H9 (cell line): ENCODE data around the gene RAB1A. TPM values are rescaled to one million over a fixed set of nuclear protein-coding genes. Genes with fewer than 3 reads are reported as not detected.

Experiments
- DNase-seq: peaks from one replicate; pipeline ENCODE4 v3.0.0-alpha.2; 2017
- H2AFZ ChIP-seq: one replicate; pipeline ENCODE4 v1.6.1; 2013; ENCODE audit warnings: mild to moderate bottlenecking, low read length, control low read depth, moderate library complexity
- H2AK5ac ChIP-seq: 2 replicates; pipeline ENCODE4 v1.6.1; 2013; ENCODE audit warnings: low read length, control low read depth, mixed read lengths; ENCODE audit not compliant: insufficient read length
- H2BK120ac ChIP-seq: one replicate; pipeline ENCODE4 v1.6.1; 2013; ENCODE audit warnings: low read depth, mild to moderate bottlenecking, low read length, control low read depth, inconsistent platforms; ENCODE audit not compliant: poor library complexity, severe bottlenecking
- H2BK12ac ChIP-seq: 2 replicates; pipeline ENCODE4 v1.6.1; 2013; ENCODE audit warnings: low read length, control low read depth, mixed read lengths, low read depth; ENCODE audit not compliant: insufficient read length
- H2BK15ac ChIP-seq: 2 replicates; pipeline ENCODE4 v1.6.1; 2013; ENCODE audit warnings: low read depth, low read length, control low read depth
- H2BK20ac ChIP-seq: one replicate; pipeline ENCODE4 v1.6.1; 2013; ENCODE audit warnings: low read depth, mild to moderate bottlenecking, low read length, control low read depth, inconsistent platforms; ENCODE audit not compliant: poor library complexity, severe bottlenecking
- H2BK5ac ChIP-seq: 2 replicates; pipeline ENCODE4 v1.6.1; 2013; ENCODE audit warnings: low read length, control low read depth, mixed read lengths; ENCODE audit not compliant: insufficient read length
- H3K14ac ChIP-seq: 2 replicates; pipeline ENCODE4 v1.6.1; 2013; ENCODE audit warnings: low read length, control low read depth; ENCODE audit not compliant: insufficient read depth
- H3K18ac ChIP-seq: 2 replicates; pipeline ENCODE4 v1.6.1; 2013; ENCODE audit warnings: low read depth, mild to moderate bottlenecking, mixed read lengths, low read length, control low read depth; ENCODE audit not compliant: insufficient read length
- H3K23ac ChIP-seq: 2 replicates; pipeline ENCODE4 v1.6.1; 2013; ENCODE audit warnings: low read length, control low read depth, mixed read lengths, low read depth; ENCODE audit not compliant: insufficient read length
- H3K23me2 ChIP-seq: 2 replicates; pipeline ENCODE4 v1.6.1; 2013; ENCODE audit warnings: low read depth, mild to moderate bottlenecking, mixed read lengths, low read length, control low read depth; ENCODE audit not compliant: insufficient read length, poor library complexity, severe bottlenecking
- H3K27ac ChIP-seq: 2 replicates; pipeline ENCODE4 v1.5.1; 2013; ENCODE audit warnings: low read length, control low read depth, mixed read lengths, low read depth; ENCODE audit not compliant: insufficient read length
- H3K27me3 ChIP-seq: 2 replicates; pipeline ENCODE4 v1.6.1; 2013; ENCODE audit warnings: low read length, control low read depth, inconsistent platforms; ENCODE audit not compliant: insufficient read depth
- H3K4ac ChIP-seq: 2 replicates; pipeline ENCODE4 v1.6.1; 2013; ENCODE audit warnings: low read depth, mild to moderate bottlenecking, control low read depth, inconsistent platforms, low read length, moderate library complexity
- H3K4me1 ChIP-seq: 2 replicates; pipeline ENCODE4 v1.6.1; 2013; ENCODE audit warnings: low read length, control low read depth, inconsistent platforms; ENCODE audit not compliant: insufficient read depth
- H3K4me2 ChIP-seq: 2 replicates; pipeline ENCODE4 v1.6.1; 2013; ENCODE audit warnings: low read length, control low read depth, mixed read lengths; ENCODE audit not compliant: insufficient read length, insufficient read depth
- H3K56ac ChIP-seq: 2 replicates; pipeline ENCODE4 v1.6.1; 2013; ENCODE audit warnings: low read depth, mild to moderate bottlenecking, mixed read lengths, low read length, control low read depth; ENCODE audit not compliant: insufficient read length
- H3K79me1 ChIP-seq: 2 replicates; pipeline ENCODE4 v1.6.1; 2013; ENCODE audit warnings: low read depth, mild to moderate bottlenecking, moderate library complexity, low read length, control low read depth, inconsistent platforms; ENCODE audit not compliant: insufficient read depth, poor library complexity, severe bottlenecking
- H3K79me2 ChIP-seq: 2 replicates; pipeline ENCODE4 v1.6.1; 2013; ENCODE audit warnings: low read length, control low read depth, inconsistent platforms; ENCODE audit not compliant: insufficient read depth
- H3K9ac ChIP-seq: 2 replicates; pipeline ENCODE4 v1.6.1; 2013; ENCODE audit warnings: low read length, control low read depth, mixed read lengths; ENCODE audit not compliant: insufficient read length; ENCODE audit errors: extremely low read depth
- H3K9me3 ChIP-seq: one replicate; pipeline ENCODE4 v1.6.1; 2013; ENCODE audit warnings: low read depth, low read length, inconsistent platforms; ENCODE audit not compliant: control insufficient read depth
- H3T11ph ChIP-seq: one replicate; pipeline ENCODE4 v1.6.1; 2013; ENCODE audit warnings: mild to moderate bottlenecking, low read length, control low read depth, inconsistent platforms
- H4K20me1 ChIP-seq: one replicate; pipeline ENCODE4 v1.6.1; 2013; ENCODE audit not compliant: control insufficient read depth, insufficient read length, insufficient read depth
- H4K5ac ChIP-seq: 2 replicates; pipeline ENCODE4 v1.6.1; 2013; ENCODE audit warnings: low read depth, mild to moderate bottlenecking, mixed read lengths, low read length, control low read depth; ENCODE audit not compliant: insufficient read length
- H4K8ac ChIP-seq: replicated peaks from 2 replicates; pipeline ENCODE4 v1.6.1; 2013; ENCODE audit warnings: low read length, control low read depth, mixed read lengths, low read depth; ENCODE audit not compliant: insufficient read length
- H4K91ac ChIP-seq: 2 replicates; pipeline ENCODE4 v1.6.1; 2013; ENCODE audit warnings: low read depth, mild to moderate bottlenecking, moderate library complexity, mixed read lengths, low read length, control low read depth; ENCODE audit not compliant: insufficient read length
- H3K27ac Mint-ChIP-seq, 3 experiments: 2 replicates in 2 of 3; 3 replicates in 1 of 3; pipeline ENCODE4 v1.8.0; 2020 to 2021; ENCODE audit warnings: mixed read lengths in 3 of 3, mild to moderate bottlenecking in 1 of 3, moderate library complexity in 1 of 3
- H3K27me3 Mint-ChIP-seq: 2 replicates; pipeline ENCODE4 v1.8.0; 2021; ENCODE audit warnings: low read depth, mild to moderate bottlenecking, moderate library complexity, mixed read lengths
- H3K36me3 Mint-ChIP-seq, 3 experiments: 2 replicates in 2 of 3; 3 replicates in 1 of 3; pipeline ENCODE4 v1.8.0; 2020 to 2021; ENCODE audit warnings: low read depth in 3 of 3, mixed read lengths in 3 of 3; ENCODE audit not compliant: insufficient read depth in 1 of 3
- H3K4me1 Mint-ChIP-seq, 2 experiments: 2 replicates each; pipeline ENCODE4 v1.8.0; 2020; ENCODE audit warnings: mixed read lengths in 2 of 2
- H3K4me3 Mint-ChIP-seq, 2 experiments: 2 replicates in 1 of 2; 3 replicates in 1 of 2; pipeline ENCODE4 v1.8.0; 2020 to 2021; ENCODE audit warnings: mild to moderate bottlenecking in 2 of 2, mixed read lengths in 2 of 2, moderate library complexity in 1 of 2
- H3K9me3 Mint-ChIP-seq, 2 experiments: 2 replicates in 1 of 2; 3 replicates in 1 of 2; pipeline ENCODE4 v1.8.0; 2020; ENCODE audit warnings: mild to moderate bottlenecking in 2 of 2, mixed read lengths in 2 of 2, moderate library complexity in 1 of 2
- WGBS: extraction: QIAGEN DNeasy Blood & Tissue Kit; methylation state at CpG from one replicate; pipeline ENCODE4 v1.1.7; 2013; ENCODE audit warnings: missing lambda C conversion rate, low lambda C conversion rate, mixed read lengths; ENCODE audit not compliant: insufficient read length; ENCODE audit errors: extremely low coverage; 5-methylcytosine and 5-hydroxymethylcytosine counted together
- total RNA-seq: library from RNA; stranded (reverse); gene quantifications from 2 replicates; pipeline ENCODE4 v1.2.1, GENCODE V29; 2021
- TF ChIP-seq, protein P1 (sequence below): fragments of 200-600 bp; sonication (generic); conservative IDR thresholded peaks from 3 replicates; pipeline ENCODE4 v1.8.0; 2021; ENCODE audit warnings: antibody characterized with exemption, mild to moderate bottlenecking

Gene RAB1A
- total RNA-seq, 1 experiment from 2014 or later, result 112 TPM

DNA sequence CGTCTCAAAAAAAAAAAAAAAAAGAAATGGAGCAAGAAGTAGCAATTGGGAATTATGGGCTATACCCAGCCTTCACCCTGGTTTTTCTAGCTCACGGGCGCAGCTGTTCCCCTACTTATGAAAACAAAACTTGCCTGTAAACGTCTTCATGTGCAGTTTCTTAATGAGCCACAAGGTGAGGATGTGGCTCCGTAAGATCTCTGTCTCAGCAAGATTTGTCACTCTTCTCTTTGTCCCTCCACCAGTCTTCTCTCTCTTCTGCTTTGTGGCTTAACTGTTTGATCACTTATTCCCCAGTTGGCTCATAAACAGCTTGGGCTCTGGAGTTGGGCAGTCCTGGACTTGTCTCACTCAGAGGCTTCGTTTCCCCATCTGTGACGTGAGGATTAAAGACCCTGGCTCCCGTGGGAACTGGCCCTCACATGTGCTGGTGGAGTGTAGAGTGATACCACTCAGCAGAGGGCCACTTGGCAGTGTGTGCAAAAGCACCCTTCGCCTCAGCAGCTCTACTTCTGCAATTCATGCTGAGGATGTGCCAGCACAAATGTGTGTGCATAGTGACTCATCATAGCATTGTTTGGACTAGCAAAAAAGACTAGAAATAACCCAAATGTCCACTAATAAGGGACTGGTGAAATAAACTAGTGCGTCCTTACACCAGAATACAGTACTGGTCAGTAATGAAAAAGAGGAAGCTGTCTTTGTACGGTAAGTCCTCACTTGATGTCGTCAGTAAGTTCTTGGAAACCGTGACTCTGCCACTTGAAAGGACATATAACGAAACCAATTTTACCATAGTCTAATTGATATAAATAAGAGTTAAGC, 65.0 kb downstream of the RAB1A start:
- Histone ChIP-seq H4K5ac (no peak overlapping the region), H2BK15ac (no peak overlapping the region), H2BK5ac (no peak overlapping the region), H4K8ac (no peak overlapping the region), H3K4ac (no peak overlapping the region), H3K9ac (no peak overlapping the region), H3K27ac (no peak overlapping the region), H2BK20ac (no peak overlapping the region), H3K9me3 (no peaks in the 10 kb centered on the region), H3T11ph (no peak overlapping the region), H2AK5ac (no peak overlapping the region), H3K56ac (no peak overlapping the region), H3K4me2 (no peak overlapping the region), H4K91ac (no peak overlapping the region), H3K79me2 (peaks cover 11% of the 10 kb centered on the region), H3K27me3 (no peaks in the 10 kb centered on the region), H3K4me1 (no peaks in the 10 kb centered on the region; the same call in 1 of the 2 replicates), H4K20me1 (peaks cover 2% of the 10 kb centered on the region), H3K79me1 (peaks cover 7% of the 10 kb centered on the region), H2AFZ (no peak overlapping the region), H3K14ac (no peak overlapping the region), H3K23me2 (no peaks in the 10 kb centered on the region), H2BK120ac (no peak overlapping the region), H3K18ac (no peak overlapping the region), H2BK12ac (no peak overlapping the region), H3K23ac (no peak overlapping the region)
- no peaks in the 10 kb centered on the region for H3K9me3 Mint-ChIP-seq
- no peak for DNase-seq
- TF ChIP-seq, protein P1, sequence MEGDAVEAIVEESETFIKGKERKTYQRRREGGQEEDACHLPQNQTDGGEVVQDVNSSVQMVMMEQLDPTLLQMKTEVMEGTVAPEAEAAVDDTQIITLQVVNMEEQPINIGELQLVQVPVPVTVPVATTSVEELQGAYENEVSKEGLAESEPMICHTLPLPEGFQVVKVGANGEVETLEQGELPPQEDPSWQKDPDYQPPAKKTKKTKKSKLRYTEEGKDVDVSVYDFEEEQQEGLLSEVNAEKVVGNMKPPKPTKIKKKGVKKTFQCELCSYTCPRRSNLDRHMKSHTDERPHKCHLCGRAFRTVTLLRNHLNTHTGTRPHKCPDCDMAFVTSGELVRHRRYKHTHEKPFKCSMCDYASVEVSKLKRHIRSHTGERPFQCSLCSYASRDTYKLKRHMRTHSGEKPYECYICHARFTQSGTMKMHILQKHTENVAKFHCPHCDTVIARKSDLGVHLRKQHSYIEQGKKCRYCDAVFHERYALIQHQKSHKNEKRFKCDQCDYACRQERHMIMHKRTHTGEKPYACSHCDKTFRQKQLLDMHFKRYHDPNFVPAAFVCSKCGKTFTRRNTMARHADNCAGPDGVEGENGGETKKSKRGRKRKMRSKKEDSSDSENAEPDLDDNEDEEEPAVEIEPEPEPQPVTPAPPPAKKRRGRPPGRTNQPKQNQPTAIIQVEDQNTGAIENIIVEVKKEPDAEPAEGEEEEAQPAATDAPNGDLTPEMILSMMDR, result peak; percentile 74
- no CpG with 5 or more reads among the region's 14 CpGs for WGBS
- peak overlapping the region; percentile 45 to 88 (median 86); a peak in 3 of 7 replicates for H3K27ac Mint-ChIP-seq
- H3K4me1 Mint-ChIP-seq, result peaks cover 15 to 17% of the 10 kb centered on the region in 2 experiments; a peak in 3 of 4 replicates
- no peak overlapping the region for H3K4me3 Mint-ChIP-seq
- peaks cover 2 to 7% (median 5%) of the 10 kb centered on the region in 3 experiments; a peak in 4 of 7 replicates for H3K36me3 Mint-ChIP-seq
- no peaks in the 10 kb centered on the region for H3K27me3 Mint-ChIP-seq
